ENCODE measurements around the gene UBE2C.
"Not testable (repeated sequence)": the region's sequence is repeated elsewhere in the genome, so short reads cannot be mapped to it uniquely, and the experiment has no call there.

The UBE2C gene

DNA sequence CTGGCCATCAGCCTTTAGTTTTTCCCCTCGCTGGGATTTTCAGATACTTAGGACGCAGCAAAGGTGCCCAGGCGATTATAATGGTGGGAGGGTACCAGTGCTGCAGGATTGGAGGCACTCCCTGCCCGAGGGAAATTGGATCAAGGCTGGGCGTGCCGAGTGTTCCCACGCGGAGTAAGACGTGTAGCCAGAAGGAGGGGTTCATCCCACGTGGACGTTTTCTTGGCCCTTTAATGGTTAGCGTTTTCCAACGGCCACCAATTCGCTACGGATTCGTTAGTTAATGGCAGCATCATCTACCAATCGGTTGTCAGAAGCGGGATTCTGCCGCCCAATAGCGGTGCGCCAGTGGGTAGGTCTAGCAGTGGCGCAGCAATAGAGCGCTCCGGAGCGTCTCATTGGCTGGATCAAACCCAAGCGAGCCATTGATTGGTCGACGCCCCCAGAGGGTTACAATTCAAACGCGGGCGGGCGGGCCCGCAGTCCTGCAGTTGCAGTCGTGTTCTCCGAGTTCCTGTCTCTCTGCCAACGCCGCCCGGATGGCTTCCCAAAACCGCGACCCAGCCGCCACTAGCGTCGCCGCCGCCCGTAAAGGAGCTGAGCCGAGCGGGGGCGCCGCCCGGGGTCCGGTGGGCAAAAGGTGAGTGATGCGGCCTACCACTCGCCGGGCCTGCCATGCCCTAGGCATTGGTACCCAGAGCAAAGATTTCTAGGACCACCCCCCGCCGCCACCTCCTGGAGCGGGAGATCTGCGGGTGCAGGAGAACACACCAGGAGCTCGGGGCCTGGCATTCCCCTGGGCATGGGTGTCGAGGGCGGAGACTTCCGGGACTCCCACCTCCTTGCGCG lies at the start of gene UBE2C:
TSS of gene UBE2C (plus strand) at position 488 of the 849 bp plus-strand sequence. CDS start at position 540, 52 bp downstream.
- peak; percentile 99 to 100 (median 99) for DNase-seq

DNA sequence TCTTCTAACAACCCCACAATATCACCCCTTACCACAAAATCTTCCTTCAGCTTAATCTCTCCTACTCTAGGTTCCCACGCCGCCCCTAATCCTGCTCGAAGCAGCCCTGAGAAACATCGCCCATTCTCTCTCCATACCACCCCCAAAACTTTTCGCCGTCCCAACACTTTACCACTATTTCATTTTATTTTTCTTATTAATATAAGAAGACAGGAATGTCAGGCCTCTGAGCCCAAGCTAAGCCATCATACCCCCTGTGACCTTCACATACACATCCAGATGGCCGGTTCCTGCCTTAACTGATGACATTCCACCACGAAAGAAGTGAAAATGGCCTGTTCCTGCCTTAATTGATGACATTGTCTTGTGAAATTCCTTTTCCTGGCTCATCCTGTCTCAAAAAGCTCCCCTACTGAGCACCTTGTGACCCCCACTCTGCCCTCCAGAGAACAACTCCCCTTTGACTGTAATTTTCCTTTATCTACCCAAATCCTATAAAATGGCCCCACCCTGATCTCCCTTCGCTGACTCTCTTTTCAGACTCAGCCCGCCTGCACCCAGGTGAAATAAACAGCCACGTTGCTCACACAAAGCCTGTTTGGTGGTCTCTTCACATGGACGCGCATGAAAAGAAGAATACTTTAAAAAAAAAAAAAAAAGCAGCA lies 47.7 kb upstream of the UBE2C start:
- DNase-seq, result not testable (repeated sequence)

DNA sequence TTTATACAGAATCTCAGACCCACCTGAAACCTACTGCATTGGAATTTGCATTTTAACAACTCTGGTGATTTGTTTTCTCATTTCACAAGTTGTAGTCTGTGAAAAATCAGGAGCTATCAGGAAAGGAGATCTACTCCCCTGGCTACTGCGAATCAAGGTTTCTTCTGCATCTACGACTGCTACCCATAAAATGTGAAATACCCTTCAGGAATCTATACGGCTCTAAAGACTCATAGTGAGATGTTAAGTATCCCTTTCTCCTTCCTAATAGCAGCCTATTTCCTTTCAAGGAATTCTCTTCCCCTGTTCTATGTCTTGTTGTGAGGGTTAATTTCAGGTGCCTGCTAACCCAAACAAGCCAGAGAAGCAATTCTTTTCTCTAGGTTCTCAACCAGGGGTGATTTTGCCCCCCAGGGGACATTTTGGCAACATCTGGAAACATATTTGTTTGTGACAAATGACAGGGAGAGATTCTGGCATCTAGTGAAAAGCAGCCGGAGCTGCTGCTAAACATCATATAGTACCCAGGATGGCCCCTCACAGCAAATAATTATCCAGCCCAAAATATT lies 47.1 kb upstream of the UBE2C start:
- DNase-seq, result no peak

DNA sequence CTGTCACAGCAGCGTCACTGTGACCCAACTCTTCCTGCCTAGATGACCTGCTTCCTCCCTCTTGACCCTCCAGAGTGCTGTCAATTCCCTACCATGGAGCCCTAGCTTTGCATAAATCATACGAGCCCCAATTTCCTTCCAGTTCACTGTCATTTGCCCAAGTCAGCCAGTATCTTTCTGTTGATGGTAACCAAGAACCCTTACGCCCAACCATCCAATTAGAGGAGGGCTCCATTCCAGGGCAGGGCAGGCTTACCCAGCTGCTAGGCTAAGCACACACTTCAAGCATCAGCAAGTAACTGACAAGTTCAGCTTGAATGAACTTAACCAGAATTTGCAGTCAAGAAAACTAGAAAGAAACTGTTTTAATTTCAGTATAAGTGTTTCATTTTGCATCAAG lies 46.5 kb upstream of the UBE2C start:
- DNase-seq, result no peak

DNA sequence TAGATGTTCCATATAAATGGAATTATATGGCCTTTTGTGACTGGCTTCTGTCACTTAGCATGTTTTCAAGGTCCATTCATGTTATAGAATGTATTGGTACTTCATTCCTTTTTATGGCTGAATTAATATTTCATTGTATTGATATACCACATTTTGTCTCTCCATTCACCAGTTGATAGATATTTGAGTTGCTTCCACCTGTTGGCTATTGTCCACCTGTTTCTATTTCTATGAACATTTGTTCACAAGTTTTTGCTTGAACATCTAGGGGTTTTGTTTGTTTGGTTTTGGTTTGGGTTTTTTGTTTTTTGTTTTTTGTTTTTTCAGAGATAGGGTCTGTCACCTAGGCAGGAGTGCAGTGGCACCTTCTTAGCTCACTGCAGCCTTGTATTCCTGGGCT lies 44.0 kb upstream of the UBE2C start:
- DNase-seq, result no peak

DNA sequence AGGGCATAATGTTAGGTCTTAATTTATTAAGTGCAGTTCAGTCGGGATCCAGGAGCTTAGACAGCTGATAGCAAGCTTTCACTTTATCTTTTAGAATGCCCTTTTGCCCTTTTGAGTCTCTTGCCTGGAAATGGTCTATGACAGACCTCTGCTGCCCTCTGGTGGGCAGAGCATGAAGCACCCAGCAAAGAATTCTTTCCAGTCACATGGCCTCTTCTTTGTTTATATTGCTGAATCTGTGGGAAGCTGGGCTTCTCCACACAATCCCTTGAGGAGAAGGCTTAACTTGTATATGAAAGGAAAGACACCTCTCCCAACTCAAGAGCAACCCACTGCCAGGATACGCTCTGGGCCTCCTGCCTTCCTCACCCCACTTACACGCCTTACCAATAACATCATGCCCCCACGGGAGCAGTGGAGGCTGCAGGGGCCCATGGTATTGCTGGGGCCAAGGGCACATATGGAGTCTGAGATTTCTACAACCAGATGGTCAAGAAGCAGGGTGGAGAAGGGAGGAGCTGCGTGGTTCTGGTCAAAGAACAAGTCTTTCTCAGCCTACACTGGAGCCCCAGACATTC lies 41.2 kb upstream of the UBE2C start:
- peak; percentile 72 to 95 (median 77) for DNase-seq

DNA sequence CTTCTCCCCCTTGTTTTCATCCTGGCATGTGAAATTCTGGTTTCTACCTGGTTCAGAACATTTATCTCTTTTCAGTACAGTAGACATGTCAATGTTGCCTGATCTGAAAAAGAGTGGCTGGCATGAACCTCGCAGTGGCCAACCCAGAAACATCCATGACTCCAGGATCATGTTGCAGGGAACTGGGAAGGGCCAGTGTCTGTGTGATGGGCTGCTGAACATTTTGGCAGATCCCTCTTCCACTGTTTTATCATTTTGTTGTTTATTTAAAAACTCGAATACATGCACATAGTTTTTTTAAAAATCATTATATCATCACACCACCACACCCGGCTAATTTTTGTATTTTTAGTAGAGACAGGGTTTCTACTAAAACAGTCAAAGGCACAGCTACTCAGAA lies 39.8 kb upstream of the UBE2C start:
- DNase-seq, result no peak

DNA sequence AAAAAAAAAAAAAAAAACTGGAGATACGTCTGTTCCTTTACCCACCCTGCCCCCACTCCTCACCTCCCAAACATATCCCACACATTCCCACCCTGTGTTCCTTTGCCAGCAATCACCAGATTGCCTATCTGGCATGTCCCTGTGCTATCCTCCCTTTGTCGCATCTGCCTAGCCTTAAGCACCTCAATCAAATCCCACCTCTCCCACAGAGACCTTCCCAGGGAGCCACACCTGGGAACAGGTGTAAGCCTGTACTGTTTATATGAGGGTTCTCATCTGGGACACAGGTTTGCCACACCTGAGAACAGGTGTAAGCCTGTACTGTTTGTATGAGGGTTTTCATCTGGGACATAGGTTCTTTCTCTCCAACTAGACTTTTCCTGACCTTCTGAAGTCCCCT lies 37.5 kb upstream of the UBE2C start:
- DNase-seq, result no peak

DNA sequence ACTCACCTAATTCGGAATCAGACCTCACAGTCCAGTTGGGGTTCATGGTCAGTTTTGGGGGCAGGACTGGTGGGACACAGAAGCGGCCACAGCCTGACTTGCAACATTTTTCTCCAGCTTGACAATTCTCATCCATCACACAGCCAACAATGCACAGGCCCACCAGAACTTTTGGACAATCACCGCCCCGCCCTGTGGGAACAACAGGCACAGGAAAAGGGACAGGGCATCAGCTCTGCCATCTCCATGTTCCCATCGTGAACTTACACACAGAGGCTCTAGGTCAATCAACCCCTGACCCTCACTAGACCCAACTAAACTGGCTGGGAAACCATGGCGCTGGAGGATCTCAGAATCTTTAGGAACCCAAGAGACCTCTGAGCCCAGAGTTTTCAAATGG lies 37.0 kb upstream of the UBE2C start:
- no peak for DNase-seq

DNA sequence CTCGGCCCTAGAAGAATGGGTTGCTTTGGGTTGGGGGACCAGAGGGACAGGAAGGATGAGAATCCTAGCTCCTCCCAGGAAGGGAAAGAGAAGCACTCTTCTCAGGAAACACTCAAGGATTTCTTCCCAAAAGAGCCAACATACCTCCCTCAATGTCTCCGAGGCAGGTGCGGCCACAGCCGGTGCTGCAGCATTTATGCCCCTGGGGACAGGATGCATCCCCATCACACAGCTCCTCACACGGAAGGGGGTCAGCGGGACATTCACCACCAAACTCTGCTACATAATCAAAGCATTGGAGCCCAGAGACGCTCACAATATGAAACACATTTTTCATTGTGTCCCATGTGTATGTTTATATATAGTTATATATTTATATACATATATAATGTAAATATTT lies 35.5 kb upstream of the UBE2C start:
- no peak for DNase-seq

DNA sequence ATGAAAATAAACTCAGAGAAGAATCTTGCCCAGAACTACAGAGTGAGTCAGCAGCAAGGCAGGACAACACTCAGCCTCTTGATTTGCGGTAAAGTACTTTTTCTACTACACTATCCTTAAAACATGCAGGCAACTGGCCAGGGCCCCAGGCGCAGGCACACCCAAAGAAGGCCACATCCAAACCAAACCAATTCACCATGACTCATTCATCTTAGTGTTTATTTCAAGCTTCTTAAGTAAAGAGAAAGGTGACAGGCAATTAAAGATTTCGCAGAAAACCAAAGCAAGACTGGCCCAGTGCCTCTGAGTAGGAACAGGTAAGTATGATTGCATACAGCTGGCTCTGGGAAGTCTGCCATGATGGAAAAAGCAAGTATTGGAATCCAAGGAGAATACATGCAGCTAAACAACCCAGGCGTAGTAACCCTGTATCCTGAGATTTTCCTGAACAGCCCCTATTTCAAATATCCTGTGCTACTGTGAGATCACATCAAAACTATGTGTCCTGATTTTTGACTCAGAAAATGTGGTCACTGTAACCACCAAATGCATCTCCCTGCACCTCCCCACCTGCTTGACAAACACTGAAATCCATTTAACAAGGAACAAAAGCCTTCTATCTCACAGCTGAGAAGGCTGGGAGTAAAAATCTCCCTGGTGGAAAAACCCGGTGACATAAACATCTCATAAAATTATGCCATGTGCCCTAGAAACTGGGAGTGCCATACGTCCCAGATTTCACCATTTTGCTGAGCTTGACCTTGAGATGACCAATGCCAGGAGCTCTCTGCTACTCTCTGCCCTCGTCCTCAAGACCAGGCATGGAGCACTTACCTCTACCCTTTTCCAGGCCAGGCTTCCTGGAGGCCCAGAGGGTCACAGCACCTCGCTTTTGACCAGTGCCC lies 33.2 kb upstream of the UBE2C start:
- no peak for DNase-seq

DNA sequence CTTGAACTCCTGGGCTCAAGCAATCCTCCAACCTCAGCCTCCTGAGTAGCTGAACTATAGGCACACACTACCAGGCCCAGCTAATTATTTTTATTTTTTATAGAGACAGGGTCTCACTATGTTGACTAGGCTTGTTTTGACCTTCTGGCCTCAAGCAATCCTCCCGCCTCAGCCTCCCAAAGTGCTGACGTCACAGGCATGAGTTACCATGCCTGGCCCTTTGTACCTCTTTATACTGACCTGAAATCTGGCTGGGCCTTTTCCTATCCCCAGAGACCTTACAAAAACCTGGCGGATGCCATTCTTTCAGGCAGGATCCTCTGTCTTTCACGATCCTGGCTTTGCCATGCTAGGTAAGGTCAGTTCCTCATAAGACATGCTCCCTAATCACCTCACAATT lies 32.3 kb upstream of the UBE2C start:
- no peak for DNase-seq

DNA sequence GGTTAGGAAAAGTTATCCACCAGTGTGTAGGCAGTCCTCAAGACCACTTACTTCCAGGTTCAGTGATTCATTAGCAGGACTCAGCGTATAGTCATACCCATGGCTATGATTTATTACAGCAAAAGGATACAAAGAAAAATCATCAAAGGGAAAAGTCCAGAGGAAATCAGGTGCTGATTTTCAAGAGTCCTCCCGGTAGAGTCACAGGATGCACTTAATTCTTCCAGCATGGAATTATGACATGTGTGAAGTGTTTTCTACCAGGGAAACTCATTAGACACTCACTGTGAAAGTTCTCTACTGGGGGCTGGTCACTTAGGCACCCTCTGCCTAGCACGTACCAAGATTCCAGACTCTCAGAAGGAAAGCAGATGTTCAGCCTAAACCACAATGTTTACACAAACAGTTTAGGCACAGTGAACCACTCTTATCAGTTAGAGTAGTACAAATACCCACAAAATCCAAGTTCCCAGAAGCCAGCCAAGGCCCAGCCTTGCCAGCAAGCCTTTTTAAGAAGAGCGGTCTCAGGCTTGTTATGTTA lies 31.0 kb upstream of the UBE2C start:
- peak in 1 of 3 experiments; percentile 45 for DNase-seq

DNA sequence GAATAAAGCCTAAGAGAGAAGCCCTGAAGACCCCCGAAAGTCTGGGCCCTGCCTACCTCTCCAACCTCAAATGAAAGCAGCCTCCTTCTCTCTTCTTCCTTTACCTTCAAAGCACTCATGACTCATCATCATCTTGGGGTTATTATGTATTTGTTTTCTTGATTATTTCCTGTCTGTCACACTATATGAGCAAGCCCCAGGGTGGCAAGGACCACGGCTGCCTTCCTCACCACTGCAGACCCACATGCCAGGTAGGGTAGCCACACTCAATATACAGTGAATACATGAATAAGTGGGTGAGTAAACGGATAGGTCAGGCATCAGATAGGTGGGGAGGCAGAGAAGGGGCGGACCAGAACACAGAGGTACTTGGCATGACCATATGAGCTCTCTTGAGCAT lies 29.6 kb upstream of the UBE2C start:
- no peak for DNase-seq

DNA sequence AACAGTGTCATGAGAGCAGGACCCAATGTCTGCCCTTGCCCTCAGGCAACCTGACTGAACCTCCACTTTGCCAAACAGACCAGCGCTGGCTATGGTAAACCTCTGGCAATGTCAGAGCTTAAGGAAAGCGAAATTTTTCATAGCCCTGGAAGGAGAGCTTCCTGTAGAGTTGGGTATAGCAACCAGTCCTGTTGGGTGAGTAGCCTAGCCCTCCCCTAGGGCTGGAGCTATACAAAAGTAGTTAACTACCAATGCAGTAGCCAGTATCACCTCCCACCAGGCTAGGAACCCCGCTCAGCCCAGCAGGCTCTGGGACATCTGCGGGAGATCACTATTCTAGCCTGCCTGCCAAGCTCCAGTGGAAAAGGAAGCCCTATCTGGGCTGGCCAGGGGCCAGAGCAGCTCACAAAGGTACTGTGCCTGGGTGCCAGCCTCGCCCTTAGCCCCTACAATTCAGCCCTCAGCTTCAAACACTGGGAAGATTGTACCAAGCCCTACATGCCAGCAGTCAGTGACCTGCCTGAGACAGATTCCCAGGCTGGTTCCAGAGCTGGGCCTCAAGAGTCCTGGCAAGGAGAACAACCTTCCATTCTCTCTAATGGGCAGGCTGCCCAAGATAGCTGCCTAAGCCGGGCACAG lies 28.7 kb upstream of the UBE2C start:
- DNase-seq, result no peak

DNA sequence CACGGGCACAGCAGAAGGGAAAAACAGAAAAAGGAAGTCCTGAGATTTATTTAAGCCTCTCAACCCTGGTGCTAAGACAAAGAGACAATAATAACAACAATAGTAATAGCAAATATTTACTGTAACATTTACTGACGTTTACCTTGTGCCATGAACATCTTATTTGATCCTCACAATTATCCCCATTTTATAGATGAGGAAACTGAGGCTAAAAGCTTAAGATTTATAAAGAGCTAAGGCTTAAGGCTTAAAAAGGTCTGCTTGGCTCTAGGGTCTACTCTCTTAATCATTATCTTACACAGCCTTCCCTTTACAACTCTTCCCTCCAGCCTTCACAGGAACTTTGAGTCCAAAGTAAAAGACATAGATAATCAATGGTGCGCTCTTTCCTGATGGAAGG lies 24.1 kb upstream of the UBE2C start:
- DNase-seq, result no peak

DNA sequence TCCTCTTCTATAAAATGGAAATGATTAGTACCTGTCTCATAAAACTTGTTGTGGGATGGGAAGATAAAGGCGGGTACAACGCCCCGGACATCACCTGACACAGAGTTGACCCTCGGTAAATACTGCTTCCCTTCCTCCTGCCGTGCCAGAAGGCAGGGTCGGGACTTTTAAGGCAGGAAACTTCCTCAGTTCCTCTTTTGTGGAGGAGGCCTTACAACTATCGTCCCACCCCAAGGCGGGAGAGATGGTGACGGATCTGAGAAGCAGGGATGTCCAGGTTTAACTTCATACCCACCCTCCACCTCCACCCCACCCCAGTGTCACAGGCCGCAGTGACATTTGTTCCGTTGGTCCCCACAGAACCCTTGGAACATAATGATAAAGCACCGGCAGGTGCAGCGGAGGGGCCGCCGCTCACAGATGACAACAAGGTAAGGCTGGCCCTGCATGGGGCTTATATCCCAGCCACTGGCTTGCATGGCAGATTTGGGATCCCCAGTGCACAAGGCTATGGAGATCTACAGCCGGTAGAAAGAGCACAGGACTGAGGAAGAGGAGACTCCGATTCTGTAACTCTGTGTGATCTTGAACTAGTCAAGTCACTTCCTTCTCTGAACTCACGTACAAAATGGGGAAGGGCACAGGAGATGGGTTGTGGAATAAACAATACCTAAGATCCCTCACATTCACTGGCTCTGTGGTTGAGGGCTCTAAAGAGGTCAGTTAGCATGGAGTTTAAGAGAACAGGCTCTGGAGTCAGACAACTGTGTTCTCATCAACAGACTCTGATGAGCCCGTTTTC lies 19.9 kb upstream of the UBE2C start:
- DNase-seq, result no peak

DNA sequence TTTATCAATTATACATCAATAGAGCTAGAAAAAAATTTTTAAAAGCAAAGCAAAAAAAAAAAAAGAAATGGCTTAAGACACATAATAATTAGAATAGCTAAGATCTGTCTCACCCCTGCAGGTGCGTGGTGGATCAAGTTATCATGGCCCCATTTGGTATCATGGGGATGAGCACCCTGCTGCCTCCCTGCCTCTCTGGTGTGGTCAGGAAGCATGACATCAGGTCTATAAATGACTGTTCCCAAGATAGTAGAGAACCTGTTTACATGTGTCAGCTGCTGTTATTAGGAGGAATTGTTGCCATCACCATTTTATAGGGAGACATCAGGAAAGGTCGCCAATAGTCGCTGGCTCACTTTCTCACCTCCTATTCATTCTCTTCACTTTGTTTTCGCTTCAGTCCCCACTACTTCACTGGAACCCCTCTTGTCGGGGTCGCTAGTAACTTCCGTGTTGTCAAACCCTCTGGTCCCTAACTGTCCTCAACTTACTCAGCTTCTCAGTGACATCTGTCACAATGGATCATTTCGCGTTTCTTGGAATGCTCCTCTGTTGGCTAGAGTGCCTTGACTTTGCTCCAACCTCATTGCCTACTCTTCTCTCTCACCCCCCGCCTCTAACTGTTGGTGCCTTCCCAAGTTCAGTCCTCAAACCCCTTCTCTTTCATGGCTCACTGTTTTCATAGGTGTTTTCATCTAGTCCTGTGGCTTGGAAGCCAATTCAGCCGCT lies 15.9 kb upstream of the UBE2C start:
- no peak for DNase-seq

DNA sequence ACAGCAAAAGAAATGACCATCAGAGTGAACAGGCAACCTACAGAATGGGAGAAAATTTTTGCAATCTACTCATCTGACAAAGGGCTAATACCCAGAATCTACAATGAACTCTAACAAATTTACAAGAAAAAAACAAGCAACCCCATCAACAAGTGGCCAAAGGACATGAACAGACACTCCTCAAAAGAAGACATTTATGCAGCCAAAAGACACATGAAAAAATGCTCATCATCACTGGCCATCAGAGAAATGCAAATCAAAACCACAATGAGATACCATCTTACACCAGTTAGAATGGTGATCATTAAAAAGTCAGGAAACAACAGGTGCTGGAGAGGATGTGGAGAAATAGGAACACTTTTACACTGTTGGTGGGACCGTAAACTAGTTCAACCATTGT lies 14.9 kb upstream of the UBE2C start:
- DNase-seq, result not testable (repeated sequence)

DNA sequence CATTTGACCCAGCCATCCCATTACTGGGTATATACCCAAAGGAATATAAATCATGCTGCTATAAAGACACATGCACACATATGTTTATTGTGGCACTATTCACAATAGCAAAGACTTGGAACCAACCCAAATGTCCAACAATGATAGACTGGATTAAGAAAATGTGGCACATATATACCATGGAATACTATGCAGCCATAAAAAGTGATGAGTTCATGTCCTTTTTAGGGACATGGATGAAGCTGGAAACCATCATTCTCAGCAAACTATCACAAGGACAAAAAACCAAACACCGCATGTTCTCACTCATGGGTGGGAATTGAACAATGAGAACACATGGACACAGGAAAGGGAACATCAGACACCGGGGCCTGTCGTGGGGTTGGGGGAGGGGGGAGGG lies 14.5 kb upstream of the UBE2C start:
- DNase-seq, result not testable (repeated sequence)

Measured in NCI-H1417 (cell line).